IPS-15b (cell line): ENCODE results near the gene TSPEAR.
"Not testable (repeated sequence)": the region's sequence is repeated elsewhere in the genome, so short reads cannot be mapped to it uniquely, and the experiment has no call there.

Experiments
- H3K27me3 ChIP-seq: one replicate; pipeline ENCODE4 v1.6.1; 2013; ENCODE audit warnings: low read length; ENCODE audit not compliant: control insufficient read depth, insufficient read depth
- H3K36me3 ChIP-seq: one replicate; pipeline ENCODE4 v1.6.1; 2013; ENCODE audit warnings: low read length; ENCODE audit not compliant: control insufficient read depth, insufficient read depth
- H3K4me1 ChIP-seq: one replicate; pipeline ENCODE4 v1.6.1; 2013; ENCODE audit warnings: mild to moderate bottlenecking, low read length; ENCODE audit not compliant: control insufficient read depth, insufficient read depth
- H3K4me3 ChIP-seq: one replicate; pipeline ENCODE4 v1.5.1; 2013; ENCODE audit warnings: low read depth, low read length
- H3K9ac ChIP-seq: one replicate; pipeline ENCODE4 v1.6.1; 2013; ENCODE audit warnings: low read depth, mild to moderate bottlenecking, low read length
- H3K9me3 ChIP-seq: one replicate; pipeline ENCODE4 v1.6.1; 2013; ENCODE audit warnings: mild to moderate bottlenecking, low read length; ENCODE audit not compliant: control insufficient read depth, insufficient read depth

TSPEAR gene

GRCh38 chr21:44685050-44685449, 26.3 kb downstream of the TSPEAR start:
- not testable (repeated sequence) for H3K9me3 ChIP-seq, H3K9ac ChIP-seq, H3K36me3 ChIP-seq, H3K27me3 ChIP-seq, H3K4me3 ChIP-seq, H3K4me1 ChIP-seq

- no peak overlapping the region for H3K4me3 ChIP-seq
- no peak overlapping the region for H3K9ac ChIP-seq
- H3K27me3 ChIP-seq = no peaks in the 10 kb centered on the region
- H3K9me3 ChIP-seq = no peaks in the 10 kb centered on the region
- no peaks in the 10 kb centered on the region for H3K36me3 ChIP-seq
- H3K4me1 ChIP-seq = peaks cover 4% of the 10 kb centered on the region
Measured at GRCh38 chr21:44684483-44684882, 26.9 kb downstream of the TSPEAR start.

GRCh38 chr21:44684077-44684476, 27.3 kb downstream of the TSPEAR start:
- no peaks in the 10 kb centered on the region for H3K27me3 ChIP-seq

GRCh38 chr21:44682580-44683151, 28.7 kb downstream of the TSPEAR start:
- peaks cover 4% of the 10 kb centered on the region for H3K4me1 ChIP-seq
- H3K27me3 ChIP-seq = no peaks in the 10 kb centered on the region
- H3K9me3 ChIP-seq = no peaks in the 10 kb centered on the region
- H3K4me3 ChIP-seq = no peak overlapping the region
- no peaks in the 10 kb centered on the region for H3K36me3 ChIP-seq
- no peak overlapping the region for H3K9ac ChIP-seq

More at GRCh38 chr21:44684077-44684476, 27.3 kb downstream of the TSPEAR start:
- Histone ChIP-seq H3K9me3 (no peaks in the 10 kb centered on the region), H3K36me3 (no peaks in the 10 kb centered on the region), H3K9ac (no peak overlapping the region), H3K4me1 (peaks cover 4% of the 10 kb centered on the region), H3K4me3 (no peak overlapping the region)

- no peak within 1 kb of the TSS for H3K4me3 ChIP-seq
- peaks cover 4% of the 10 kb centered on the region for H3K4me1 ChIP-seq
- no peaks in the 10 kb centered on the region for H3K36me3 ChIP-seq
- no peak within 1 kb of the TSS for H3K9ac ChIP-seq
- no peaks in the 10 kb centered on the region for H3K9me3 ChIP-seq
- H3K27me3 ChIP-seq = no peaks in the 10 kb centered on the region
Measured at GRCh38 chr21:44681861-44682579, 29.4 kb downstream of the TSPEAR start, which contains the start of gene KRTAP12-1. Gene KRTAP12-1, minus strand, starts transcription at chr21:44682163. Its CDS starts 40 bp downstream, at chr21:44682123.

- Histone ChIP-seq H3K4me3 (no peak overlapping the region), H3K9ac (no peak overlapping the region), H3K9me3 (no peaks in the 10 kb centered on the region), H3K27me3 (no peaks in the 10 kb centered on the region), H3K36me3 (no peaks in the 10 kb centered on the region), H3K4me1 (no peaks in the 10 kb centered on the region)
Measured at GRCh38 chr21:44681152-44681551, 30.2 kb downstream of the TSPEAR start.

- Histone ChIP-seq H3K36me3 (no peaks in the 10 kb centered on the region), H3K9ac (no peak overlapping the region), H3K9me3 (no peaks in the 10 kb centered on the region), H3K4me1 (no peaks in the 10 kb centered on the region), H3K27me3 (no peaks in the 10 kb centered on the region), H3K4me3 (no peak overlapping the region)
Measured at GRCh38 chr21:44677881-44678280, 33.5 kb downstream of the TSPEAR start.

- Histone ChIP-seq H3K36me3 (peaks cover 6% of the 10 kb centered on the region), H3K27me3 (no peaks in the 10 kb centered on the region), H3K9ac (no peak overlapping the region), H3K9me3 (peaks cover 9% of the 10 kb centered on the region), H3K4me1 (no peaks in the 10 kb centered on the region), H3K4me3 (no peak overlapping the region)
Measured at GRCh38 chr21:44671911-44672310, 39.5 kb downstream of the TSPEAR start.

- Histone ChIP-seq H3K27me3 (no peaks in the 10 kb centered on the region), H3K9me3 (peaks cover 9% of the 10 kb centered on the region), H3K9ac (no peak overlapping the region), H3K4me1 (no peaks in the 10 kb centered on the region), H3K36me3 (peaks cover 6% of the 10 kb centered on the region), H3K4me3 (no peak overlapping the region)
Measured at GRCh38 chr21:44670642-44671432, 40.5 kb downstream of the TSPEAR start.

- Histone ChIP-seq H3K4me1 (no peaks in the 10 kb centered on the region), H3K9ac (no peak overlapping the region), H3K9me3 (peaks cover 9% of the 10 kb centered on the region), H3K27me3 (no peaks in the 10 kb centered on the region), H3K4me3 (no peak overlapping the region), H3K36me3 (peaks cover 6% of the 10 kb centered on the region)
Measured at GRCh38 chr21:44667612-44668011, 43.8 kb downstream of the TSPEAR start.

- peaks cover 9% of the 10 kb centered on the region for H3K9me3 ChIP-seq
- no peaks in the 10 kb centered on the region for H3K27me3 ChIP-seq
- no peaks in the 10 kb centered on the region for H3K4me1 ChIP-seq
- H3K36me3 ChIP-seq = peaks cover 6% of the 10 kb centered on the region
- H3K9ac ChIP-seq = no peak within 1 kb of the TSS
- H3K4me3 ChIP-seq = no peak within 1 kb of the TSS
Measured at GRCh38 chr21:44666401-44667320, 44.7 kb downstream of the TSPEAR start, which contains the start of gene KRTAP12-2. Gene KRTAP12-2, minus strand, starts transcription at chr21:44666927. Its CDS starts 41 bp downstream, at chr21:44666886.
